ENCODE measurements around the gene HNRNPC. TPM values are rescaled to one million over a fixed set of nuclear protein-coding genes. Genes with fewer than 3 reads are reported as not detected.
"Not testable (repeated sequence)": the region's sequence is repeated elsewhere in the genome, so short reads cannot be mapped to it uniquely, and the experiment has no call there.

Gene HNRNPC
- polyA plus RNA-seq, 2 of the 4 experiments (the other 2 are of a cell fraction), result 1,057 to 1,069 TPM

DNA sequence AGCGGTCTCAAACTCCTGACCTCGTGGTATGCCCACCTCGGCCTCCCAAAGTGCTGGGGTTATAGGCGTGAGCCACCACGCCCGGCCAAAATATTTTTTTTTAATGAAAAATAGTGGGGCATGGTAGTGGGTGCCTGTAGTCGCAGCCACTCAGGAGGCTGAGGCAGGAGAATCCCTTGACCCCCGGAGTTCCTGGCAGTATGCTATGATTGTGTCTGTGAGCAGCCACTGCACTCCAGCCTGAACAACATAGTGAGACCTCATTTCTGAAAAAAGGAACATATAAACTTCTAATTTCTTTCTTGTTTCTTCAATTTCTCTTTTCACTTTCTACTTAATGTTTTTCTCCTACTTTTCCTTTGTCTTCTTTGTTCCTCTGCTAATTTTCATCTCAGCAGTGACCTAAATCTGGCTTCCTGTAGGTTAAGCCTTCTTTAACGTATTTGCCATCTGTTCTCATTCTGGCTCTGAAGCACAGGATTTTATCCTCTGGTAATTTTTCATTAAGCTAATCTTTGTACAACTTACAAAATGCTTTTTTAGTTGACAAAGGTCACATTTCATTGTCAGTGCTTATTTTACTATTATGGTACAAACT is 6.1 kb upstream of the HNRNPC start:
- DNase-seq (ENCODE audit: low read depth in 1 of 2, low spot score in 1 of 2), result no peak
- no peak for FAIRE-seq
- Histone ChIP-seq H3K27ac (no peak overlapping the region), H3K4me3 (no peak overlapping the region), H3K4me2 (no peak overlapping the region), H3K4me1 (no peaks in the 10 kb centered on the region), H3K9me3 (no peaks in the 10 kb centered on the region)
- 72% methylated on average over 9 of the region's 9 CpGs for WGBS (ENCODE audit: missing lambda C conversion rate)
- POLR2A ChIA-PET, result interaction anchor here (0.7 kb wide), 2 partner anchors 44 to 59 kb away, joined by 5 to 7 read pairs; no protein-coding TSS in a partner anchor
- CTCF ChIA-PET, result no interaction called here
- ATAC-seq, result peak in 1 of 2 experiments; percentile 46; a peak in 1 of 6 replicates
- TF ChIP-seq JUN (IDR thresholded peaks at IDR 0.05) (no peak), NFE2L2 (conservative IDR thresholded peaks at IDR 0.05; ENCODE audit: low read length) (no peak), ZSCAN20 (CRISPR knock-in tag; IDR thresholded peaks at IDR 0.05) (no peak), CHD4 (IDR thresholded peaks at IDR 0.05; ENCODE audit: borderline replicate concordance) (no peak), RARB (CRISPR knock-in tag; IDR thresholded peaks at IDR 0.05) (no peak), MAZ (IDR thresholded peaks at IDR 0.05; ENCODE audit: borderline replicate concordance, low read depth, low read length) (no peak), NR3C1 (IDR thresholded peaks at IDR 0.05) (no peak), JUNB (IDR thresholded peaks at IDR 0.05) (no peak), ZC3H11A (IDR thresholded peaks at IDR 0.05) (no peak), CBX8 (IDR thresholded peaks at IDR 0.05) (no peak), RFX5 (IDR thresholded peaks at IDR 0.05) (no peak), POLR2AphosphoS2 (conservative IDR thresholded peaks at IDR 0.05; ENCODE audit: low read length) (no peak)
- TF ChIP-seq, protein P1, sequence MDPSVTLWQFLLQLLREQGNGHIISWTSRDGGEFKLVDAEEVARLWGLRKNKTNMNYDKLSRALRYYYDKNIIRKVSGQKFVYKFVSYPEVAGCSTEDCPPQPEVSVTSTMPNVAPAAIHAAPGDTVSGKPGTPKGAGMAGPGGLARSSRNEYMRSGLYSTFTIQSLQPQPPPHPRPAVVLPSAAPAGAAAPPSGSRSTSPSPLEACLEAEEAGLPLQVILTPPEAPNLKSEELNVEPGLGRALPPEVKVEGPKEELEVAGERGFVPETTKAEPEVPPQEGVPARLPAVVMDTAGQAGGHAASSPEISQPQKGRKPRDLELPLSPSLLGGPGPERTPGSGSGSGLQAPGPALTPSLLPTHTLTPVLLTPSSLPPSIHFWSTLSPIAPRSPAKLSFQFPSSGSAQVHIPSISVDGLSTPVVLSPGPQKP (IDR thresholded peaks at IDR 0.05; ENCODE audit: low read depth, low read length), result no peak
- TF ChIP-seq, protein P2, sequence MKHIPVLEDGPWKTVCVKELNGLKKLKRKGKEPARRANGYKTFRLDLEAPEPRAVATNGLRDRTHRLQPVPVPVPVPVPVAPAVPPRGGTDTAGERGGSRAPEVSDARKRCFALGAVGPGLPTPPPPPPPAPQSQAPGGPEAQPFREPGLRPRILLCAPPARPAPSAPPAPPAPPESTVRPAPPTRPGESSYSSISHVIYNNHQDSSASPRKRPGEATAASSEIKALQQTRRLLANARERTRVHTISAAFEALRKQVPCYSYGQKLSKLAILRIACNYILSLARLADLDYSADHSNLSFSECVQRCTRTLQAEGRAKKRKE (CRISPR knock-in tag; IDR thresholded peaks at IDR 0.05; ENCODE audit: low read depth), result no peak

DNA sequence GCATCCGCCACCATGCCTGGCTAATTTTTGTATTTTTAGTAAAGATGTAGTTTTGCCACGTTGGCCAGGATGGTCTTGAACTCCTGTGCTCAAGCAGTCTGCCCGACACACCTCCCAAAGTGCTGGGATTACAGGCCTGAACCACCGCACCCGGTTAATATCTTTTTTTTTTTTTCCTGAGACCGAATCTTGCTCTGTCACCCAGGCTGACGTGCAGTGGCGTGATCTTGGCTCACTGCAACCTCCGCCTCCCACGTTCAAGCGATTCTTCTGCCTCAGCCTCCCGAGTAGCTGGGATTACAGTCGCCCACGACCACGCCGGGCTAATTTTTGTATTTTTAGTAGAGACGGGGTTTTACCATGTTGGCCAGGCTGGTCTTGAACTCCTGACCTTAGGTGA is 3.4 kb upstream of the HNRNPC start:
- H3K27ac ChIP-seq; H3K4me1 ChIP-seq; H3K9me3 ChIP-seq; H3K4me3 ChIP-seq; ATAC-seq; FAIRE-seq; H3K4me2 ChIP-seq; CTCF ChIA-PET; DNase-seq (ENCODE audit: low read depth in 1 of 2, low spot score in 1 of 2): not testable (repeated sequence)
- 94% methylated on average over 17 of the region's 17 CpGs for WGBS (ENCODE audit: missing lambda C conversion rate)
- POLR2A ChIA-PET, result interaction anchor here (0.7 kb wide), 1 partner anchor 9 kb away, joined by 3 read pairs; no protein-coding TSS in a partner anchor

DNA sequence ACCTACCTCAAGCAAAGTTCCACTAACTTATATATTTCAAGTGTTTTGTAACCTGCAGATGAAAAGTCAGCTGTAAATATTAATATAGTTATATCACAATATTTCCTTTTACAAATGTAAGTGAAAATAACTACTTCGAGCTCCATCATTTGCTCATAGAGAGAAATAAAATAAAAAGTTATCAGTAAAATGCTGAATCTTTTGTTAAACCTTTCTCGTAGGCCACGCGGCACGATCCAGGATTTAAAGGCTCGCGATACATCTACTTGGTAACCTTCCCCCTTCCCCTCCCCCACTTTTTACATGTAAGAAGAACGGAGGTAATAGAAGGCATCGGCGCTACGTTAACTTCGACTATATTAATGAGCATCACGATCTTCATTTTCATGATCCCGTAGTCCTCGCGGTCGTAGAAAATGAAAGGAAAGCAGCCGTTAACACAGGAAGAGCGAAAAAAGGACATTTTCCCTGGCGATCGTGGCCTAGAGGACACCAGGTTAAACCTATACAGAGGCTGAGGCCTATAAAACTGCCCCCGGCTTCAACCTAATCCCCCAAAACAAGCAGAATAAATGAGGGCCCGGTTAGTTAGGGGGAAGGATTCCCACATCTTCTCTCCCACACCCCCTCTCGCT is 508 bp downstream of the HNRNPC start:
- H3K27ac ChIP-seq, result peak overlapping the region; percentile 94 to 96
- under 1% methylated on average over 24 of the region's 24 CpGs for WGBS (ENCODE audit: missing lambda C conversion rate)
- peaks cover 35% of the 10 kb centered on the region for H3K4me1 ChIP-seq
- no peak for FAIRE-seq
- ATAC-seq, result peak; percentile 15 to 25; a peak in 5 of 6 replicates
- peak overlapping the region; percentile 85 for H3K4me3 ChIP-seq
- ChIA-PET POLR2A (interaction anchor here (0.7 kb wide), 1 partner anchor 13 kb away, joined by 3 read pairs; no protein-coding TSS in a partner anchor), CTCF (no interaction called here)
- no peaks in the 10 kb centered on the region for H3K9me3 ChIP-seq
- peak overlapping the region; percentile 97 for H3K4me2 ChIP-seq
- peak in 1 of 2 experiments; percentile 78 for DNase-seq (ENCODE audit: low read depth in 1 of 2, low spot score in 1 of 2)
- TF ChIP-seq CHD2 (IDR thresholded peaks at IDR 0.05; ENCODE audit: low read length, partially characterized antibody), result peak; percentile 72
- TF ChIP-seq HDAC2 (IDR thresholded peaks at IDR 0.05), result 0 out of 2 replicates have a peak, but pooled peaks have one; percentile 36
- TF ChIP-seq, protein P3, sequence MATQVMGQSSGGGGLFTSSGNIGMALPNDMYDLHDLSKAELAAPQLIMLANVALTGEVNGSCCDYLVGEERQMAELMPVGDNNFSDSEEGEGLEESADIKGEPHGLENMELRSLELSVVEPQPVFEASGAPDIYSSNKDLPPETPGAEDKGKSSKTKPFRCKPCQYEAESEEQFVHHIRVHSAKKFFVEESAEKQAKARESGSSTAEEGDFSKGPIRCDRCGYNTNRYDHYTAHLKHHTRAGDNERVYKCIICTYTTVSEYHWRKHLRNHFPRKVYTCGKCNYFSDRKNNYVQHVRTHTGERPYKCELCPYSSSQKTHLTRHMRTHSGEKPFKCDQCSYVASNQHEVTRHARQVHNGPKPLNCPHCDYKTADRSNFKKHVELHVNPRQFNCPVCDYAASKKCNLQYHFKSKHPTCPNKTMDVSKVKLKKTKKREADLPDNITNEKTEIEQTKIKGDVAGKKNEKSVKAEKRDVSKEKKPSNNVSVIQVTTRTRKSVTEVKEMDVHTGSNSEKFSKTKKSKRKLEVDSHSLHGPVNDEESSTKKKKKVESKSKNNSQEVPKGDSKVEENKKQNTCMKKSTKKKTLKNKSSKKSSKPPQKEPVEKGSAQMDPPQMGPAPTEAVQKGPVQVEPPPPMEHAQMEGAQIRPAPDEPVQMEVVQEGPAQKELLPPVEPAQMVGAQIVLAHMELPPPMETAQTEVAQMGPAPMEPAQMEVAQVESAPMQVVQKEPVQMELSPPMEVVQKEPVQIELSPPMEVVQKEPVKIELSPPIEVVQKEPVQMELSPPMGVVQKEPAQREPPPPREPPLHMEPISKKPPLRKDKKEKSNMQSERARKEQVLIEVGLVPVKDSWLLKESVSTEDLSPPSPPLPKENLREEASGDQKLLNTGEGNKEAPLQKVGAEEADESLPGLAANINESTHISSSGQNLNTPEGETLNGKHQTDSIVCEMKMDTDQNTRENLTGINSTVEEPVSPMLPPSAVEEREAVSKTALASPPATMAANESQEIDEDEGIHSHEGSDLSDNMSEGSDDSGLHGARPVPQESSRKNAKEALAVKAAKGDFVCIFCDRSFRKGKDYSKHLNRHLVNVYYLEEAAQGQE (IDR thresholded peaks at IDR 0.05), result peak; percentile 21; the same call in 1 of the 2 replicates
- TF ChIP-seq TP53 (CRISPR knock-in tag; IDR thresholded peaks at IDR 0.05), result peak; percentile 22; the same call in 1 of the 2 replicates
- TF ChIP-seq PHF8 (IDR thresholded peaks at IDR 0.05; ENCODE audit: borderline replicate concordance, low read depth), result 0 out of 2 replicates have a peak, but pooled peaks have one; percentile 96
- no peak for TF ChIP-seq KDM1A (IDR thresholded peaks at IDR 0.05; ENCODE audit: low read depth)
- TF ChIP-seq, protein P4, sequence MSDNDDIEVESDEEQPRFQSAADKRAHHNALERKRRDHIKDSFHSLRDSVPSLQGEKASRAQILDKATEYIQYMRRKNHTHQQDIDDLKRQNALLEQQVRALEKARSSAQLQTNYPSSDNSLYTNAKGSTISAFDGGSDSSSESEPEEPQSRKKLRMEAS (IDR thresholded peaks at IDR 0.05), result no peak; the same call in 1 of the 2 replicates
- 0 out of 2 replicates have a peak, but pooled peaks have one; percentile 53 for TF ChIP-seq TFCP2L1 (CRISPR knock-in tag; IDR thresholded peaks at IDR 0.05)
